GM18505 (cell line): Measurements from ENCODE around the gene OIT3.

Experiments used
- ATAC-seq: cut with Tn5 transposase; IDR thresholded peaks from one replicate; pipeline ENCODE4 v1.9.1; 2021; ENCODE audit not compliant: unreplicated experiment
- POLR2A ChIP-seq: IDR thresholded peaks from 4 replicates; pipeline ENCODE4 v1.6.1; 2011; ENCODE audit warnings: borderline replicate concordance; ENCODE audit not compliant: insufficient read depth, insufficient read length; ENCODE audit errors: extremely low read depth

The OIT3 gene

GRCh38 chr10:72952642-72953158 lies 59.2 kb downstream of the OIT3 start:
- no peak for TF ChIP-seq POLR2A
- ATAC-seq, result no peak

DNA sequence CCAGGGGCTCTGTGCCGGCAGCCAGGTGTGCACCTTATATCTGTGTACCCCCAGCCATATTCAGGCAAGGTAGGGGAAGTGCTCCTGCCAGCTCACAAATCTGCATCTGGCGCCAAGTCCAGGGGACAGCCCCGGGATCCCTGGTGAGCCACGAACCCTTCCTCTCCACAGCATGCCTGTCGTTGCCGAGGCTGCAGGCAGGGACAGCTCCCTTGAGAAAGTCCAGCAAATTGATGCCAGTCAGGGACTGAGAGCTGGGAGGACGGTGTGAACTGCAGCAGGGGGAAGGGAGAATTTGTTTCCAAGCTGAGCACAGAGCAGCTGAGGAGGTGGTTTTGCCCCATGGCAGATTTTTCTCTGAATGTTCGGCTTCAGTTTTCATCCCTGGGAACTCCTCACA lies 60.1 kb downstream of the OIT3 start:
- no peak for ATAC-seq
- no peak for TF ChIP-seq POLR2A

GRCh38 chr10:72954230-72954595 lies 60.7 kb downstream of the OIT3 start:
- ATAC-seq, result no peak
- TF ChIP-seq POLR2A, result no peak

- no peak for ATAC-seq
- TF ChIP-seq POLR2A, result no peak
Observed at GRCh38 chr10:72954596-72955554, 61.3 kb downstream of the OIT3 start, which contains the start of gene PLA2G12B. Gene PLA2G12B (minus strand): TSS chr10:72954806. CDS start chr10:72954685, 121 bp downstream.

DNA sequence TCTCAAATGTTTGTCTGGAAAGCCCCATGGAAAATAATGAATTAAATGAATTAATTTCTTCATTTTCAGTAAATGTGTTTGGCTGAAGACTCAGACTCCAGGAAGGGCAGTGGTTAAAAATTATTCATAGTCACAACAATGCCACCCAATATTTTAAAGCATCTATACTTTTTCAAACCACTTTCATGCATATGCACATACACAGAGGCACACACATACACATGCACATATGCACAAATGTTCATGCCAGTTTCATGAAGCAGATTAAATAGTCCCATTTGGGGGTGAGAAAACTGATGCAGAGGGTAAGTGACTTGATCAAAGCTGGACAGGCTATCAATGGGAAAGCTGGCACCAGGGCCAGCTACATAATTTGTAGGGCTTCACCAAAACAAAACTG lies 62.5 kb downstream of the OIT3 start:
- ATAC-seq, result no peak

GRCh38 chr10:72976886-72977285 lies 83.3 kb downstream of the OIT3 start:
- no peak for TF ChIP-seq POLR2A
- no peak for ATAC-seq

More for the DNA sequence above, 62.5 kb downstream of the OIT3 start:
- TF ChIP-seq POLR2A, result no peak

DNA sequence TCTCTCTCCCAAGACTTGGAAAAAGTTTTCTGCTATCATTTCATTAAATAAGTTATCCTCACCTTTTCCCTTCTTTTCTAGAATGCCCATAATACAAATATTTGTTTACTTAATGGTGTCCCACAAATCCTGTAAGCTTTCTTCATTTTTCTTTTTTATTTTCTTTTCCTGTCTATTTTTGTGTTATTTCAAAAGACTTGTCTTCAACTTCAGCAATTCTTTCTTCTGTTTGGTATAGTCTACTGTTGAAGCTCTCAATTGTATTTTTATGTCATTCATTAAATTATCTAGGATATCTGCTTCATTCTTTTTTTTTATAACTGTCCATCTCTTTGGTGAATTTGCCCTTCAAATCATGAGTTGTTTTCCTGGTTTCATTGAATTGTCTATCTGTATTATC lies 86.2 kb downstream of the OIT3 start:
- TF ChIP-seq POLR2A, result no peak
- no peak for ATAC-seq

DNA sequence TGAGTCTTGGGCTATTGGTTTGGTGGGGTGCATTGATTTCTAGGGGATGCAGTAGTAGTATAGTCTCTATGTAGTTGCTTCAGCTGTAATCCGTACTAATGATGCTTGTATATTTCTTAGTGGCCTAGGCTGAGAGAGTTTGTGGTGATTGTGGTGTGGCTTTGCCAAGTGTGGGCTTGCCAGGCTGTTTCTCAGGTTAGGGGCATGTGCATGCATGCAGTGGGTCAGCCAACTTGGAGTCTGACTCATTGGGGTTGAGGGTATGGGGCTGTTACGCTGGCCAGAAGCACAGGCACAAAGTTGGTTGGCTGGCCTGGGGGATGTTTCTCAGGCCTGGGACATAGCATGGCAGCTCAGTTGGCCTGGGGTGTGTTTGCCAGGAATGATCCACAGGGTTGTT lies 86.8 kb downstream of the OIT3 start:
- no peak for ATAC-seq
- TF ChIP-seq POLR2A, result no peak

DNA sequence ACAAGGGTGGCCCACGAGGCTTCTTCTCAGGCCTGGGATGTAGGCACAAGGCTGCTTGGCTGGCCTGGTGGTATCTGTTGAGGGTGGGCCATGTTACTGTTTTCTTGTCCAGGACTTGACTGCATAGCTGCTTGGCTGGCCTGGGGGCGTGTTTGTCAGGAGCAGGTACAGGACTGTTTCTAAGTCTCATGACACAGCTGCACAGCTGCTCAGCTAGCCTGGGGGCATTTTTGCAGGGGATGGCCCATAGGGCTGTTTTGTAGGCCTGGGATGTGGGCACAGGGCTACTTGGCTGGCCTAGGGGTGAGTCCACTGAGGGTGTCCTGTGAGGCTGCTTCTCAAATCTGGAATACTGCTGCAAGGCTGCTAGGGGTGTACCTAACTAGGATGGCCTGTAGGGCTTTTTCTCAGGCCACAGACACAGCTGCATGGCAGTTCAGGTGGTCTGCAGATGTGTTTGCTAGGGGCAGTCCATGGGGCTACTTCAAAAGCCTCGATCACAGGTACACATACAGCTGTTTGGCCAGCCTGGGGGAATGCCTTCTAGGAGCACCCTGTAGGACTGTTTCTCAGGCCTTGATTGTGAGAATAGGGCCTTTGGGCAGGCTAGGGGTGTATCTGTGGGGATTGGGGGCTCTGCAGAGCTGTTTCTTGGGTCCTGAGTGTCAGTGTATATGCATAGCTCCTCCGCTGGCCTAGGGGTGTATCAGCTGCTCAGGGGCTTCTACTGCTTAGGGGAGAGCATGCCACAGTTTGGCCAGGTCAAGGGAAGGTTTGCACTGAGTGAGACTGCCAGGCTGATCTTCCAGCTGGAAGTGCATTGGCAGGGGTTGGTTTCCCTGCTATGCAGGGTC lies 87.7 kb downstream of the OIT3 start:
- no peak for TF ChIP-seq POLR2A
- no peak for ATAC-seq

- TF ChIP-seq POLR2A, result no peak
- no peak for ATAC-seq
Observed at GRCh38 chr10:72981882-72982529, 88.5 kb downstream of the OIT3 start.
